AG04450 (cell line): ENCODE measurements around the gene UNC5C. TPM values are rescaled to one million over a fixed set of nuclear protein-coding genes. Genes with fewer than 3 reads are reported as not detected.

ENCODE experiments used
- CTCF ChIA-PET: fragments of 300-600, 350-600 bp; formaldehyde crosslinking; extraction: SDS; loops from one replicate; lab custom pipeline; 2022; ENCODE audit warnings: antibody characterized with exemption, inconsistent platforms; lab: Charles Lee
- POLR2A ChIA-PET: fragments of 350-600 bp; formaldehyde crosslinking; extraction: SDS; loops from one replicate; lab custom pipeline; 2021; ENCODE audit warnings: antibody characterized with exemption, inconsistent platforms; lab: Yijun Ruan, JAX
- DNase-seq: peaks from one replicate; pipeline ENCODE4 v3.0.0-alpha.2; 2011; ENCODE audit warnings: low read depth, low spot score
- H3K27ac ChIP-seq: one replicate; pipeline ENCODE4 v1.5.1; 2012; ENCODE audit warnings: low read depth, low read length, control low read depth
- H3K27me3 ChIP-seq: one replicate; pipeline ENCODE4 v1.6.0; 2012; ENCODE audit warnings: low read length; ENCODE audit not compliant: control insufficient read depth, insufficient read depth
- H3K4me3 ChIP-seq: 2 replicates; pipeline ENCODE4 v1.5.1; 2011; ENCODE audit warnings: mild to moderate bottlenecking, low read depth, low read length, control low read depth
- H3K9me3 ChIP-seq: 2 replicates; pipeline ENCODE4 v1.5.1; 2012; ENCODE audit warnings: low read length; ENCODE audit not compliant: control insufficient read depth, insufficient read depth
- CTCF ChIP-seq: IDR thresholded peaks from 2 replicates; pipeline ENCODE4 v1.5.1; 2011; ENCODE audit warnings: low read depth, low read length, control low read depth, inconsistent platforms
- polyA plus RNA-seq: library from polyadenylated mRNA; depleted of rRNA; stranded (reverse); fragments of >200 nt; gene quantifications from 2 replicates; pipeline ENCODE4 v1.2.3, GENCODE V29; 2011

Gene UNC5C
- polyA plus RNA-seq, 1 experiment = 0.07 TPM

GRCh38 chr4:95431678-95432077 lies 117.1 kb downstream of the UNC5C start:
- H3K27me3 ChIP-seq = no peaks in the 10 kb centered on the region
- no peak overlapping the region for H3K27ac ChIP-seq
- DNase-seq = no peak
- TF ChIP-seq CTCF = no peak
- ChIA-PET CTCF (no interaction called here), POLR2A (no interaction called here)
- H3K9me3 ChIP-seq = no peaks in the 10 kb centered on the region
- H3K4me3 ChIP-seq = no peak overlapping the region

- ChIA-PET POLR2A (no interaction called here), CTCF (no interaction called here)
- no peak for DNase-seq
- Histone ChIP-seq H3K27me3 (no peaks in the 10 kb centered on the region), H3K4me3 (no peak overlapping the region), H3K9me3 (no peaks in the 10 kb centered on the region), H3K27ac (no peak overlapping the region)
- no peak for TF ChIP-seq CTCF
These were observed 119.4 kb downstream of the UNC5C start for GRCh38 chr4:95429416-95429815.

- TF ChIP-seq CTCF = no peak
- ChIA-PET POLR2A (no interaction called here), CTCF (no interaction called here)
- H3K27me3 ChIP-seq = no peaks in the 10 kb centered on the region
- no peak for DNase-seq
- no peaks in the 10 kb centered on the region for H3K9me3 ChIP-seq
- H3K27ac ChIP-seq = no peak overlapping the region
- no peak overlapping the region for H3K4me3 ChIP-seq
These were observed 120.3 kb downstream of the UNC5C start for GRCh38 chr4:95428291-95429070.

GRCh38 chr4:95426455-95426854 lies 122.3 kb downstream of the UNC5C start:
- TF ChIP-seq CTCF = no peak
- no peaks in the 10 kb centered on the region for H3K27me3 ChIP-seq
- ChIA-PET CTCF (no interaction called here), POLR2A (no interaction called here)
- DNase-seq = no peak
- H3K9me3 ChIP-seq = no peaks in the 10 kb centered on the region
- H3K27ac ChIP-seq = no peak overlapping the region
- no peak overlapping the region for H3K4me3 ChIP-seq

GRCh38 chr4:95422436-95422835 lies 126.3 kb downstream of the UNC5C start:
- ChIA-PET CTCF (no interaction called here), POLR2A (no interaction called here)
- no peak for DNase-seq
- Histone ChIP-seq H3K9me3 (no peaks in the 10 kb centered on the region), H3K27me3 (no peaks in the 10 kb centered on the region), H3K27ac (no peak overlapping the region), H3K4me3 (no peak overlapping the region)
- no peak for TF ChIP-seq CTCF
